ENCODE measurements around the gene LARP1.
"Not testable (repeated sequence)": the region's sequence is repeated elsewhere in the genome, so short reads cannot be mapped to it uniquely, and the experiment has no call there.

Gene LARP1

GRCh38 chr5:154758977-154759376, 3.8 kb downstream of the LARP1 start:
- H3K27ac ChIP-seq = no peak overlapping the region
- TF ChIP-seq ZFX (IDR thresholded peaks at IDR 0.05) = no peak
- TF ChIP-seq, protein P1, sequence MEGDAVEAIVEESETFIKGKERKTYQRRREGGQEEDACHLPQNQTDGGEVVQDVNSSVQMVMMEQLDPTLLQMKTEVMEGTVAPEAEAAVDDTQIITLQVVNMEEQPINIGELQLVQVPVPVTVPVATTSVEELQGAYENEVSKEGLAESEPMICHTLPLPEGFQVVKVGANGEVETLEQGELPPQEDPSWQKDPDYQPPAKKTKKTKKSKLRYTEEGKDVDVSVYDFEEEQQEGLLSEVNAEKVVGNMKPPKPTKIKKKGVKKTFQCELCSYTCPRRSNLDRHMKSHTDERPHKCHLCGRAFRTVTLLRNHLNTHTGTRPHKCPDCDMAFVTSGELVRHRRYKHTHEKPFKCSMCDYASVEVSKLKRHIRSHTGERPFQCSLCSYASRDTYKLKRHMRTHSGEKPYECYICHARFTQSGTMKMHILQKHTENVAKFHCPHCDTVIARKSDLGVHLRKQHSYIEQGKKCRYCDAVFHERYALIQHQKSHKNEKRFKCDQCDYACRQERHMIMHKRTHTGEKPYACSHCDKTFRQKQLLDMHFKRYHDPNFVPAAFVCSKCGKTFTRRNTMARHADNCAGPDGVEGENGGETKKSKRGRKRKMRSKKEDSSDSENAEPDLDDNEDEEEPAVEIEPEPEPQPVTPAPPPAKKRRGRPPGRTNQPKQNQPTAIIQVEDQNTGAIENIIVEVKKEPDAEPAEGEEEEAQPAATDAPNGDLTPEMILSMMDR (conservative IDR thresholded peaks at IDR 0.05) = no peak

DNA sequence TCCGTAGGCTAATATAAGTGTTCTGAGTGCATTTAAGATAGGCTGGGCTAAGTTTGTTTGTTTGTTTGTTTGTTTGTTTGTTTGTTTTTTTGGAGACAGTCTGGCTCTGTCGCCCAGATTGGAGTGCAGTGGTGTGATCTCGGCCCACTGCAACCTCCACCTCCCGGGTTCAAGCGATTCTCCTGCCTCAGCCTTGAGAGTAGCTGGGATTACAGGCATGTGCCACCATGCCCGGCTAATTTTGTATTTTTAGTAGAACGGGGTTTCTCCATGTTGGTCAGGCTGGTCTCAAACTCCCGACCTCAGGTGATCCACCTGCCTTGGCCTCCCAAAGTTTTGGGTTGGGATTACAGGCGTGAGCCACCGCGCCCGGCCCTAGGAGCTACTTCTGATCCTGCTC, 4.7 kb downstream of the LARP1 start:
- H3K27ac ChIP-seq = not testable (repeated sequence)

DNA sequence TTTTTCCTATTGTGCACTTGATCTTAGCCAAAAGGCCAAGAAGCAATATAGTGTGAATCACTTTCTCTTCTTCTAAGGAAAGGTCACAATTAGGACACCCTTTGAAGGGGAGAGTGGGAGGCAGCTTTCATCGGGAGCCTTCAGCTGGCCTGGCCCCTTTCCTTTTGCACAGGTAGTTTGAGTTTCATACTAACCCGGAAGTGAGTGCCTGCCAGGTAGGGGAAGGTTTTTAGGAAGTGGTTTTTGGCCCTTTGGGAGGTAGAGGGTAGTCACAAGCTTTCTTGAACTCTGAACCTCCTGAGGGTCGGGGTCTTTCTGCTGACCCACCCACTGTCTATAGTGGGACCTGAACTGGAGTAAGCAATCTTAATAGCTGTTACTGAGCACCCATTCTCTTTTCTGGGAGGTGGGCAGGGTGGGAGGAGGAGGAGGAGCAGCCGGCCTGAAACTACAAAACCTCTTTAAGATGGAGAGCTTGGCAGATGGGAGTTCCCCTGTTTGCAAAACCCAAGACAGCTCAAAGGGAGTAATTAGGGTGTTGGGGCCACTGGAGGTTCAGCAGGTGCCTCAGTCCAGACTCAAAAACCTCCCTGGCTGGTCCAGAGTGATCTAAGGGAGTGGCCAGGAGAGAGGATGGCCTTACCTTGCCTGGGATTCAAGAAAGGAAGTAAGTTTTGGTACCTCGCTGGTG, 6.0 kb downstream of the LARP1 start:
- TF ChIP-seq, protein P1 (conservative IDR thresholded peaks at IDR 0.05) = no peak
- no peak for TF ChIP-seq ZFX (IDR thresholded peaks at IDR 0.05)
- H3K27ac ChIP-seq = peak overlapping the region; percentile 5

- H3K27ac ChIP-seq = no peak overlapping the region
- TF ChIP-seq, protein P1 (conservative IDR thresholded peaks at IDR 0.05) = no peak
- no peak for TF ChIP-seq ZFX (IDR thresholded peaks at IDR 0.05)
These were observed 7.1 kb downstream of the LARP1 start for GRCh38 chr5:154762261-154762660.

DNA sequence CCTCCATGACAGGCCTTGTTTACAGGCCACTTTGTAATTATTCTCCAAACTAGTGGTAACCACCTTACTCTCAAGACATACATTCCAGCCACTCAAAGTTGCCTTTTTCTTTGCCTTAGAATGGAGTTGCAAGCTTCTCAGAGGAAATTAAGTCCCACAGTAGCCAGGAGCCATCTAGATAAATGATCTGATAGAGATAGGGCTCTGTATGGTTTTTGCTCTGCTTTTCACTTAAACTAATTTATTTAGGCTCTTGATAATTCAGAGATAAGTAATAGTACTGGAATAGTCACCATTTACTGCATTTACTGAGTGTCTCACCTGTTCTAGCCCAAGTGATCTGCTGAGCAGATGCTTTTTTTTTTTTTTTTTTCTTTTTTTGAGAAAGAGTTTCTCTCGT, 7.5 kb downstream of the LARP1 start:
- no peak overlapping the region for H3K27ac ChIP-seq

GRCh38 chr5:154764967-154765366, 9.8 kb downstream of the LARP1 start:
- no peak overlapping the region for H3K27ac ChIP-seq
- TF ChIP-seq, protein P1 (conservative IDR thresholded peaks at IDR 0.05) = no peak
- TF ChIP-seq ZFX (IDR thresholded peaks at IDR 0.05) = no peak

More for the DNA sequence above, 7.5 kb downstream of the LARP1 start:
- TF ChIP-seq ZFX (IDR thresholded peaks at IDR 0.05) = no peak
- TF ChIP-seq, protein P1 (conservative IDR thresholded peaks at IDR 0.05) = no peak

GRCh38 chr5:154765396-154765925, 10.3 kb downstream of the LARP1 start:
- TF ChIP-seq ZFX (IDR thresholded peaks at IDR 0.05) = no peak
- H3K27ac ChIP-seq = no peak overlapping the region

DNA sequence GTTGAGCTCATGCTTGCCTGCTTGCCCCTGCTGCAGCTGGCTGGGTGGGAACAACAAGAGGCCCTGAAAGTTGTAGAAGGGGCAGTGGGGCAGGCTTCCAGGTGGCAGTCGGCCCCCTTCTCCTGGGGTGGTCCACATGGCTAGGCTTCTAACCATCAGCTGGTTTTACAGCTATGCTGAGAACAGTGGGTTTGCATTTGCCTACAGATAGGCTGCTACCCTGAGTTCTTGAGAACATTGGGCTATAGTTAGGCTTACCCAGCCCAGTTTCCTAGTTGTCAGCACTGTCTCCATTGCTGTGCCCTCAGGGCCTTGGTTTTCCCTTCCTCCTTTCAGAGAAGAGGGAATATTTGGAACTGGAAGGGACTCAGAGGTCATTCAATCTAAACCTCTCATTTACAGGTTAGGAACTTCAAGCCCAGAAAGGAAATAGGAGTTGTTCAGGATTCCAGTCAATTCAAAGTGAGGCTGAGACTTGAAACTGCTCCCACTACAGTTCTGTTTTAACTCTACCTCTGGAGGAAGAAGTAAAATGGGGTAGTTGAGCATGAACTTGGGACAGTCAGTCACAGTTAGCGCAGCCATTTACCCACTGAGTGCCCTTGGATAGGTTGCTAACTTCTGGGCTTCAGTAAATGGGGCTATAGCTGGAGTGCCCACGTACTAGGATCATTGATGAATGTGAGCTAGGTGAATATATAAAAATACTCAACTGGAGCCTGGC, 11.5 kb downstream of the LARP1 start:
- no peak for TF ChIP-seq ZFX (IDR thresholded peaks at IDR 0.05)
- TF ChIP-seq, protein P1 (conservative IDR thresholded peaks at IDR 0.05) = no peak
- H3K27ac ChIP-seq = no peak overlapping the region
